Neuronal stem cell (in vitro differentiated cells): Measurements from ENCODE around the gene CMIP.
A peak's percentile ranks its signal among the peaks of the same experiment; 100 is the strongest.

Source experiments
- DNase-seq: peaks from one replicate; pipeline ENCODE4 v3.0.0-alpha.2; 2013; ENCODE audit warnings: low spot score
- H2AFZ ChIP-seq: one replicate; pipeline ENCODE4 v1.6.1; 2013; ENCODE audit warnings: mild to moderate bottlenecking, low read length, inconsistent platforms
- H2AK5ac ChIP-seq: 2 replicates; pipeline ENCODE4 v1.6.1; 2013; ENCODE audit warnings: low read depth, mild to moderate bottlenecking, inconsistent platforms, low read length, moderate library complexity, mixed read lengths
- H2BK120ac ChIP-seq: 2 replicates; pipeline ENCODE4 v1.6.1; 2013; ENCODE audit warnings: low read depth, mild to moderate bottlenecking, inconsistent platforms, low read length, moderate library complexity, mixed read lengths
- H2BK12ac ChIP-seq: one replicate; pipeline ENCODE4 v1.6.1; 2013; ENCODE audit warnings: low read length, inconsistent platforms
- H2BK15ac ChIP-seq: 2 replicates; pipeline ENCODE4 v1.6.1; 2013; ENCODE audit warnings: mild to moderate bottlenecking, low read length, inconsistent platforms, mixed read lengths
- H2BK5ac ChIP-seq: one replicate; pipeline ENCODE4 v1.6.1; 2013; ENCODE audit warnings: inconsistent platforms, mild to moderate bottlenecking, low read length, moderate library complexity
- H3K14ac ChIP-seq: one replicate; pipeline ENCODE4 v1.6.1; 2013; ENCODE audit warnings: low read length, inconsistent platforms
- H3K18ac ChIP-seq: 2 replicates; pipeline ENCODE4 v1.6.1; 2013; ENCODE audit warnings: low read length, inconsistent platforms
- H3K23ac ChIP-seq: 2 replicates; pipeline ENCODE4 v1.6.1; 2013; ENCODE audit warnings: low read depth, mild to moderate bottlenecking, mixed read lengths, low read length, inconsistent platforms; ENCODE audit not compliant: poor library complexity
- H3K27ac ChIP-seq: replicated peaks from 3 replicates; pipeline ENCODE4 v1.5.1; 2013; ENCODE audit warnings: low read length, inconsistent platforms
- H3K27me3 ChIP-seq, 3 experiments: 2 replicates each; pipeline ENCODE4 v1.6.1; 2013; ENCODE audit warnings: low read length in 3 of 3, mild to moderate bottlenecking in 2 of 3, inconsistent platforms in 1 of 3, low read depth in 1 of 3, mixed read lengths in 1 of 3, moderate library complexity in 1 of 3; ENCODE audit not compliant: control insufficient read depth in 3 of 3, insufficient read depth in 3 of 3
- H3K36me3 ChIP-seq, 2 donors: replicated peaks in 1 of 2; 2 replicates each; pipeline ENCODE4 v1.6.1; 2013; ENCODE audit warnings: low read length in 2 of 2; ENCODE audit not compliant: control insufficient read depth in 2 of 2, insufficient read depth in 2 of 2
- H3K4ac ChIP-seq: 2 replicates; pipeline ENCODE4 v1.6.1; 2013; ENCODE audit warnings: inconsistent platforms, mild to moderate bottlenecking, low read length, moderate library complexity
- H3K4me1 ChIP-seq, 2 donors: 1 replicate in 1 of 2; 2 replicates in 1 of 2; pipeline ENCODE4 v1.6.1; 2013; ENCODE audit warnings: low read length in 2 of 2, low read depth in 1 of 2; ENCODE audit not compliant: control insufficient read depth in 2 of 2, insufficient read depth in 1 of 2
- H3K4me2 ChIP-seq: one replicate; pipeline ENCODE4 v1.6.1; 2013; ENCODE audit warnings: mild to moderate bottlenecking, low read length, inconsistent platforms; ENCODE audit not compliant: insufficient read depth, poor library complexity, severe bottlenecking
- H3K4me3 ChIP-seq, 2 donors: 2 replicates each; pipeline ENCODE4 v1.5.1; 2013; ENCODE audit warnings: low read length in 2 of 2, mild to moderate bottlenecking in 2 of 2, inconsistent platforms in 1 of 2, moderate library complexity in 1 of 2
- H3K79me1 ChIP-seq: one replicate; pipeline ENCODE4 v1.6.1; 2013; ENCODE audit warnings: low read depth, mild to moderate bottlenecking, inconsistent platforms, low read length, moderate library complexity
- H3K9ac ChIP-seq: one replicate; pipeline ENCODE4 v1.6.1; 2013; ENCODE audit warnings: mild to moderate bottlenecking, low read depth, low read length, inconsistent platforms; ENCODE audit not compliant: poor library complexity
- H3K9me3 ChIP-seq, 2 donors: replicated peaks in 1 of 2; 2 replicates each; pipeline versions ENCODE3 to v1.6.1; 2013; ENCODE audit warnings: low read length in 2 of 2, mild to moderate bottlenecking in 2 of 2, inconsistent platforms in 1 of 2, low read depth in 1 of 2, mixed read lengths in 1 of 2, moderate library complexity in 1 of 2; ENCODE audit not compliant: control insufficient read depth in 2 of 2, insufficient read depth in 1 of 2
- H4K8ac ChIP-seq: one replicate; pipeline ENCODE4 v1.6.1; 2013; ENCODE audit warnings: low read depth, mild to moderate bottlenecking, inconsistent platforms, low read length, moderate library complexity
- H4K91ac ChIP-seq: one replicate; pipeline ENCODE4 v1.6.1; 2013; ENCODE audit warnings: low read length, low read depth, mild to moderate bottlenecking, inconsistent platforms; ENCODE audit not compliant: poor library complexity
- WGBS, 2 donors: extraction: QIAGEN DNeasy Blood & Tissue Kit; methylation state at CpG; one replicate each; pipeline ENCODE4 v1.1.7; 2013; ENCODE audit warnings: missing lambda C conversion rate in 2 of 2, mixed read lengths in 1 of 2; ENCODE audit not compliant: insufficient read length in 2 of 2, insufficient replicate concordance in 1 of 2; ENCODE audit errors: extremely low coverage in 2 of 2; 5-methylcytosine and 5-hydroxymethylcytosine counted together

Gene CMIP

DNA sequence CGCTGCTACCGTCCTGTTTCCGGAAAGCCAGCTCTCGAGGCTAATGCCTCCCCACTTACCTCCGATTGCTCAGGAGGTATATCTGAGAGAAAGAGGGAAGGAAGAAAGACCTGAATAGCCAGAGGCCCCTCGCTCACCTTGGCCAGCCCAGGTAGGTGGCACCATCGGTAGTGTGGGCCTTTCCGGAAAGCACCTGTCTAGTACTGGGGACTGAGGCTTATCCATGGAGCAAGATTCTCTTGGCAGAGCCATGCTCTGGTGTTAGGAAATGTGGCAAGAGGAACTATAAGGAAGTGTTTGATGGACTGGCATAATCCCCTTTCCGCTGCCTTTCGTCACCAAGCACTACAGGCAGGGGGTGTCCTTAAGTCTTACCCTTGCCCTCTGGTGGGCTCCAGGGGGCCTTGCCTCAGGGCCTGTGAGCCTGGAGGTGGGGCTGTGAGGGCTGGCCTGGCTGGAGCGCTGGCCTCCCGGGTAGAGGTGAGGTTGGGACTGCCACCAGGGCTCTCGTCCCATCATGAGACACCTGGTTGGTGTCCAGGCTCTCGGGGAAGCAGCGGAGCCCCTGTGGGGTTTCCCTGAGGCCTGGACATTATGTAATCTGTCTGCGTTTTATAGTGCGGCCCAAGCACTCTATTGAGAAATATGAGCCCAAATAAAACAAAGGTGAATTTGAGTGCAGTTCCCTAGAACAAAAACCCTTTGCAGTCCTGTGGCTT lies 2.9 kb downstream of the CMIP start:
- H3K27ac ChIP-seq: no peak overlapping the region
- H3K27me3 ChIP-seq: peaks cover 0 to 13% (median under 1%) of the 10 kb centered on the region in 3 experiments
- no peak overlapping the region for H3K4me2 ChIP-seq
- no peak overlapping the region for H2BK12ac ChIP-seq
- no peak overlapping the region for H4K8ac ChIP-seq
- no peak for DNase-seq
- peaks cover 0 to 2% of the 10 kb centered on the region in 2 donors for H3K9me3 ChIP-seq
- H3K23ac ChIP-seq: peak overlapping the region; percentile 20
- no peak overlapping the region for H2BK120ac ChIP-seq
- H3K36me3 ChIP-seq: no peaks in the 10 kb centered on the region
- H2BK15ac ChIP-seq: no peak overlapping the region
- no peak overlapping the region for H3K14ac ChIP-seq
- H3K18ac ChIP-seq: no peak overlapping the region
- no peak overlapping the region for H2AFZ ChIP-seq
- H3K4me3 ChIP-seq: no peak overlapping the region
- peak overlapping the region; percentile 41 for H3K4ac ChIP-seq
- WGBS, 2 donors: no CpG with 5 or more reads among the region's 17 CpGs
- H4K91ac ChIP-seq: no peak overlapping the region
- no peak overlapping the region for H3K9ac ChIP-seq
- peak overlapping the region; percentile 7 for H2AK5ac ChIP-seq
- H3K4me1 ChIP-seq: peaks cover 18 to 34% of the 10 kb centered on the region in 2 donors
- no peak overlapping the region for H2BK5ac ChIP-seq
- peaks cover 21% of the 10 kb centered on the region for H3K79me1 ChIP-seq

DNA sequence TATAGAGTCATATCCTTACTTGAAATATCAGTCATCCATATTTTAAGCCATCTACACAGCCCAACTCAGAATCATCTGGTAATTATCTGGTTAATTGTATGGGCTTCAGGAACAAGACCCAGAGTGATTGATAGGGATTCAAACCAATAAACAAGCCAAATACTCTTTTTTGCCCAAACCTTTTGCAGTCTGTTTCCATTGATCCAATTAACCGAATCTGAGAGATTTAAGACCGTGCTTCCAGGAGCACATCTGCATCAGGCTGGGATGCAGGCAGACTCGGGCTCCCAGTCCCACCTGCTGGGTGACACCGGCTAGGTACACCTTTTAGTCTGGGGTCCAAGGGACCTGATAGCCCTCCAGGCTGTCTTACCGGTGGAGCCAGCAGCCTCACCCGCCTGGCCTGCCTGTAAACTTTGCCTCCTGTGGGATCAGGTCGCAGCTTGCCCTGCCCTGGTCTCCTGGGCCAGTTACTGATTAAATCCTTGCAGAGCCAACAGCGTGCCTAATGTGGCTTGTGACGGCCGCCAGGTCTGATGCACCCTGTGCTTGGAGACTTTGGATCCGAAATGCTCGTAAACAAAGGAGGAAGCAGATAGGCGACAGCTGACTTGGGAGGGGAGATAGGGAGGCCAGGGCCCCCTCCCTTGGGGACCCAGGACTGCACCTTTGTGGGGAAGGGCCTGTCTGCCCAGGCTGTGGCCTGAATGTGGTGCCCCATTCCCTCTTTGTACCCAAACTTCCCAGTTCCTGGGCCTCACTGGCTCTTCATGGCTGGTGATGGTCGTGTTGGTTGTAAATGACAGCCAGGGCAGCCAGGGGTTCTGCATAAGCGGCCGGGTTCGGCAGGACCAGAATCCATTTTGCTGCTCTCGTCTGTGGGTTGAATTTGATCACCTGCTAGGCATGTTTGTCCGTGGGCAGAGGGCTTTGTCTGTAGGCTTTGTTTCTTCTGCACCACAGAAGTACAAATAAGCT lies 3.8 kb downstream of the CMIP start:
- H3K23ac ChIP-seq: peak overlapping the region; percentile 49
- peaks cover 0 to 4% of the 10 kb centered on the region in 2 donors for H3K9me3 ChIP-seq
- no peak overlapping the region for H2BK12ac ChIP-seq
- no peak overlapping the region for H2BK120ac ChIP-seq
- no peak overlapping the region for H2AFZ ChIP-seq
- no peak overlapping the region for H4K8ac ChIP-seq
- peak overlapping the region; percentile 83 for H2AK5ac ChIP-seq
- H4K91ac ChIP-seq: no peak overlapping the region
- no peak for DNase-seq
- H2BK5ac ChIP-seq: no peak overlapping the region
- no peaks in the 10 kb centered on the region for H3K36me3 ChIP-seq
- H3K4me1 ChIP-seq: peaks cover 18 to 35% of the 10 kb centered on the region in 2 donors
- H3K4me3 ChIP-seq: no peak overlapping the region
- no peak overlapping the region for H3K14ac ChIP-seq
- H3K18ac ChIP-seq: peak overlapping the region; percentile 32
- no peak overlapping the region for H3K9ac ChIP-seq
- no peak overlapping the region for H2BK15ac ChIP-seq
- H3K79me1 ChIP-seq: peaks cover 21% of the 10 kb centered on the region
- no peak overlapping the region for H3K4me2 ChIP-seq
- WGBS, 2 donors: no CpG with 5 or more reads among the region's 19 CpGs
- H3K27ac ChIP-seq: no peak overlapping the region
- H3K27me3 ChIP-seq: peaks cover 0 to 4% (median 0%) of the 10 kb centered on the region in 3 experiments
- no peak overlapping the region for H3K4ac ChIP-seq

DNA sequence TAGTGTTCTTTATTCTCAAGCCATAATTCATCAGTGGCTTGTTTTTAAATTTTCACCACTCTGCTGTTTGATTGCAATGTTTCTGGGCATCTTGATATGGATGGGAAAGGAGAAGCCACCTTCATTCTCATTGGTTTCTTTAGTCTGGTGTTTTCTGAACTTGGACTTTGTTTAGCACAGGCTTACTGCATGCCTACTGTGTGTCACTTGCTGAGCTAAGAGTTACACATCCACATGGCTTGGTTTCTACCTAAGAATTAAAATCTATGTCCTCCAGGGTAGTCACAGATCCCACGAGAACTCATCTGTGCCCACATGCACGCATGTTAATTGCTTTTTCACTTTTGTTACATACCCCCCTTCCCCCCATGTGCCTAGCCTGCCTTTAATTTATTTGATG lies 4.6 kb downstream of the CMIP start:
- Histone ChIP-seq H2AK5ac (no peak overlapping the region), H2BK12ac (no peak overlapping the region), H4K91ac (no peak overlapping the region), H3K14ac (no peak overlapping the region), H3K36me3 (no peaks in the 10 kb centered on the region), H3K4ac (no peak overlapping the region), H3K4me2 (no peak overlapping the region), H2AFZ (no peak overlapping the region), H2BK120ac (no peak overlapping the region), H3K18ac (no peak overlapping the region), H2BK15ac (no peak overlapping the region), H3K27ac (no peak overlapping the region), H3K79me1 (peaks cover 21% of the 10 kb centered on the region), H4K8ac (no peak overlapping the region), H3K4me3 (no peak overlapping the region), H2BK5ac (no peak overlapping the region), H3K9me3 (peaks cover 0 to 4% of the 10 kb centered on the region in 2 donors), H3K23ac (no peak overlapping the region), H3K4me1 (peaks cover 16 to 35% of the 10 kb centered on the region in 2 donors), H3K9ac (no peak overlapping the region), H3K27me3 (no peaks in the 10 kb centered on the region)
- WGBS, 2 donors: no CpG with 5 or more reads among the region's 2 CpGs
- DNase-seq: no peak
